ENCODE data around the gene LRG1. TPM values are rescaled to one million over a fixed set of nuclear protein-coding genes. Genes with fewer than 3 reads are reported as not detected.

LRG1 gene
- total and polyA plus RNA-seq, 9 of the 15 experiments (the other 6 are each of a cell fraction or from before 2014, with no cell fraction given): 1.5 to 11.9 (median 8.7) TPM

DNA sequence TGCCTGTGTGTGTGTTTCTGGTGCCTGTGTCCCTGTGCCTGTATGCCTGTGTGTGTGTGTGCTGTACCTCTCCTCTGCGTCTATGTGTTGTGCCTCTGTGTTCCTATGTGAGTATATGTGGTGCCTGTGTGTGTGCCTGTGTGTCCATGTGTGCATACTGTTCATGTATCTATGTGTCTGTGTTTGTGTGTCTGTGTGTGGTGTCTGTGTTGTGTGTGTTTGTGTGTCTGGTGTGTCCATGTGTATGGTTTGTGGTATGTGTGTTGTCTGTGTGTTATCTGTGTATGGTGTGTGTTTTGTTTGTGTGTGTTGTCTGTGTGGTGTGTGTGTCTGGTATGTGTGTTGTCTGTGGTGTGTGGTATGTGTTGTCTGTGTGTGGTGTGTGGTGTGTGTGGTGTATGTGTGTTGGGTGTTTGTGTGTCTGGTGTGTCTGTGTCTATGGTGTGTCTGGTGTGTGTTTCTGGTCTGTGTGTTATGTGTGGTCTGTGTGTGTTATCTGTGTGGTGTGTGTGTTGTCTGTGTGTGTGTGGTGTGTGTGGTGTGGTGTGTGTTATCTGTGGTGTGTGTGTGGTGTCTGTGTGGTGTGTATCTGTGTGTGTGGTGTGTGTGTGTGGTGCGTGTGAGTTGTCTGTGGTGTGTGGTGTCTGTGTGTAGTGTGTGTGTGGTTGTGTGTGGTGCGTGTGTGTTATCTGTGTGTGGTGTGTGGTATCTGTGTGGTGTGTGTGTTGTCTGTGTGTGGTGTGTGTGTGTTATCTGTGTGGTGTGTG, 47.3 kb downstream of the LRG1 start (continued):
- TF ChIP-seq, protein P1, sequence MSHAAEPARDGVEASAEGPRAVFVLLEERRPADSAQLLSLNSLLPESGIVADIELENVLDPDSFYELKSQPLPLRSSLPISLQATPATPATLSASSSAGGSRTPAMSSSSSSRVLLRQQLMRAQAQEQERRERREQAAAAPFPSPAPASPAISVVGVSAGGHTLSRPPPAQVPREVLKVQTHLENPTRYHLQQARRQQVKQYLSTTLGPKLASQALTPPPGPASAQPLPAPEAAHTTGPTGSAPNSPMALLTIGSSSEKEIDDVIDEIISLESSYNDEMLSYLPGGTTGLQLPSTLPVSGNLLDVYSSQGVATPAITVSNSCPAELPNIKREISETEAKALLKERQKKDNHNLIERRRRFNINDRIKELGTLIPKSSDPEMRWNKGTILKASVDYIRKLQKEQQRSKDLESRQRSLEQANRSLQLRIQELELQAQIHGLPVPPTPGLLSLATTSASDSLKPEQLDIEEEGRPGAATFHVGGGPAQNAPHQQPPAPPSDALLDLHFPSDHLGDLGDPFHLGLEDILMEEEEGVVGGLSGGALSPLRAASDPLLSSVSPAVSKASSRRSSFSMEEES (CRISPR knock-in tag; IDR thresholded peaks at IDR 0.05): no peak
- peak; percentile 18; the same call in 1 of the 2 replicates for TF ChIP-seq TSC22D4 (tag; IDR thresholded peaks at IDR 0.05)
- TF ChIP-seq, protein P2, sequence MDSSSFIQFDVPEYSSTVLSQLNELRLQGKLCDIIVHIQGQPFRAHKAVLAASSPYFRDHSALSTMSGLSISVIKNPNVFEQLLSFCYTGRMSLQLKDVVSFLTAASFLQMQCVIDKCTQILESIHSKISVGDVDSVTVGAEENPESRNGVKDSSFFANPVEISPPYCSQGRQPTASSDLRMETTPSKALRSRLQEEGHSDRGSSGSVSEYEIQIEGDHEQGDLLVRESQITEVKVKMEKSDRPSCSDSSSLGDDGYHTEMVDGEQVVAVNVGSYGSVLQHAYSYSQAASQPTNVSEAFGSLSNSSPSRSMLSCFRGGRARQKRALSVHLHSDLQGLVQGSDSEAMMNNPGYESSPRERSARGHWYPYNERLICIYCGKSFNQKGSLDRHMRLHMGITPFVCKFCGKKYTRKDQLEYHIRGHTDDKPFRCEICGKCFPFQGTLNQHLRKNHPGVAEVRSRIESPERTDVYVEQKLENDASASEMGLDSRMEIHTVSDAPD (CRISPR knock-in tag; IDR thresholded peaks at IDR 0.05): no peak
- TF ChIP-seq KAT8 (IDR thresholded peaks at IDR 0.05; ENCODE audit: low read depth): no peak
- no peak for TF ChIP-seq PBX2 (CRISPR knock-in tag; IDR thresholded peaks at IDR 0.05; ENCODE audit: low read depth)
- no peak for TF ChIP-seq PBX2 (tag; conservative IDR thresholded peaks at IDR 0.05; ENCODE audit: low read depth)
- no peak for TF ChIP-seq CLOCK (CRISPR knock-in tag; IDR thresholded peaks at IDR 0.05; ENCODE audit: borderline replicate concordance)
- no peak for TF ChIP-seq AFF1 (IDR thresholded peaks at IDR 0.05; ENCODE audit: low read depth in 1 of 2, partially characterized antibody in 2 of 2)
- TF ChIP-seq FIP1L1 (IDR thresholded peaks at IDR 0.05; ENCODE audit: low read depth, low read length, poor library complexity, severe bottlenecking): no peak
- no peak for TF ChIP-seq HMGN3 (IDR thresholded peaks at IDR 0.05; ENCODE audit: borderline replicate concordance, extremely low read depth, insufficient read length, low read depth, low read length)
- TF ChIP-seq TEAD1 (CRISPR knock-in tag; IDR thresholded peaks at IDR 0.05): no peak
- no peak for TF ChIP-seq ETV5 (CRISPR knock-in tag; IDR thresholded peaks at IDR 0.05; ENCODE audit: low read depth)
- TF ChIP-seq STAT5B (CRISPR knock-in tag; IDR thresholded peaks at IDR 0.05): no peak
